HG03196 (cell line): ENCODE results near the gene ANAPC13.

Source experiments
- ATAC-seq: cut with Tn5 transposase; IDR thresholded peaks from one replicate; pipeline ENCODE4 v1.9.1; 2021; ENCODE audit not compliant: unreplicated experiment

The ANAPC13 gene

GRCh38 chr3:134457376-134458074 is 28.3 kb downstream of the ANAPC13 start:
- no peak for ATAC-seq

- ATAC-seq = no peak
Measured at GRCh38 chr3:134453631-134454030, 32.2 kb downstream of the ANAPC13 start.

GRCh38 chr3:134449951-134450350 is 35.8 kb downstream of the ANAPC13 start:
- no peak for ATAC-seq

- no peak for ATAC-seq
Measured at GRCh38 chr3:134449277-134449676, 36.5 kb downstream of the ANAPC13 start.

- ATAC-seq = no peak
Measured at GRCh38 chr3:134448664-134449063, 37.1 kb downstream of the ANAPC13 start.

- ATAC-seq = no peak
Measured at GRCh38 chr3:134447351-134447750, 38.4 kb downstream of the ANAPC13 start.

- ATAC-seq = no peak
Measured at GRCh38 chr3:134446800-134447199, 39.0 kb downstream of the ANAPC13 start.

- no peak for ATAC-seq
Measured at GRCh38 chr3:134445636-134446035, 40.1 kb downstream of the ANAPC13 start.

- ATAC-seq = no peak
Measured at GRCh38 chr3:134445095-134445494, 40.7 kb downstream of the ANAPC13 start.

- no peak for ATAC-seq
Measured at GRCh38 chr3:134441821-134442220, 44.0 kb downstream of the ANAPC13 start.

- no peak for ATAC-seq
Measured at GRCh38 chr3:134441321-134441720, 44.5 kb downstream of the ANAPC13 start.

GRCh38 chr3:134437211-134437752 is 48.5 kb downstream of the ANAPC13 start:
- no peak for ATAC-seq

- ATAC-seq = no peak
Measured at GRCh38 chr3:134432236-134432635, 53.5 kb downstream of the ANAPC13 start.

GRCh38 chr3:134430950-134431445 is 54.8 kb downstream of the ANAPC13 start:
- no peak for ATAC-seq

- ATAC-seq = no peak
Measured at GRCh38 chr3:134430174-134430573, 55.6 kb downstream of the ANAPC13 start.

GRCh38 chr3:134428401-134428800 is 57.4 kb downstream of the ANAPC13 start:
- ATAC-seq = no peak
